ENCODE measurements around the gene NEK4.

Gene NEK4

GRCh38 chr3:52786330-52787215 lies 15.8 kb upstream of the NEK4 start:
- H3K27me3 ChIP-seq (replicated peaks; ENCODE audit: insufficient read depth, low read length) = no peaks in the 10 kb centered on the region
- no peak overlapping the region for H3K27ac ChIP-seq (ENCODE audit: low read length)
- no peak overlapping the region for H3K4me3 ChIP-seq (ENCODE audit: low read length)
- H3K36me3 ChIP-seq (replicated peaks; ENCODE audit: insufficient read depth, low read length) = no peaks in the 10 kb centered on the region
- no peak for DNase-seq
- H3K9me3 ChIP-seq (replicated peaks; ENCODE audit: insufficient read depth, low read length) = no peaks in the 10 kb centered on the region
- no peaks in the 10 kb centered on the region for H3K9me2 ChIP-seq (replicated peaks; ENCODE audit: insufficient read depth, low read length)
- TF ChIP-seq EZH2 (optimal IDR thresholded peaks at IDR 0.05; ENCODE audit: low read depth, low read length) = no peak
- no peak for TF ChIP-seq EZH2phosphoT487 (IDR thresholded peaks at IDR 0.05; ENCODE audit: low read length)
- no peak for TF ChIP-seq CTCF (IDR thresholded peaks at IDR 0.05; ENCODE audit: low read length)
- no peaks in the 10 kb centered on the region for H3K79me2 ChIP-seq (ENCODE audit: low read length)
- H3K4me1 ChIP-seq (ENCODE audit: low read length) = no peaks in the 10 kb centered on the region
- no peaks in the 10 kb centered on the region for H4K20me1 ChIP-seq (ENCODE audit: insufficient read depth, low read length)
- H2AFZ ChIP-seq (ENCODE audit: low read length) = no peak overlapping the region
- no peak overlapping the region for H3K9ac ChIP-seq (ENCODE audit: low read length)
- H3K4me2 ChIP-seq (ENCODE audit: low read depth, low read length) = no peak overlapping the region
- H3F3A ChIP-seq (ENCODE audit: insufficient read depth, low read length) = no peaks in the 10 kb centered on the region

GRCh38 chr3:52784931-52785590 lies 14.3 kb upstream of the NEK4 start:
- H3K27ac ChIP-seq (ENCODE audit: low read length) = no peak overlapping the region
- H3K27me3 ChIP-seq (replicated peaks; ENCODE audit: insufficient read depth, low read length) = no peaks in the 10 kb centered on the region
- TF ChIP-seq CTCF (IDR thresholded peaks at IDR 0.05; ENCODE audit: low read length) = no peak
- no peak for TF ChIP-seq EZH2phosphoT487 (IDR thresholded peaks at IDR 0.05; ENCODE audit: low read length)
- TF ChIP-seq EZH2 (optimal IDR thresholded peaks at IDR 0.05; ENCODE audit: low read depth, low read length) = no peak
- no peaks in the 10 kb centered on the region for H4K20me1 ChIP-seq (ENCODE audit: insufficient read depth, low read length)
- no peaks in the 10 kb centered on the region for H3K9me3 ChIP-seq (replicated peaks; ENCODE audit: insufficient read depth, low read length)
- H3K4me3 ChIP-seq (ENCODE audit: low read length) = no peak overlapping the region
- H3K4me2 ChIP-seq (ENCODE audit: low read depth, low read length) = no peak overlapping the region
- H2AFZ ChIP-seq (ENCODE audit: low read length) = no peak overlapping the region
- H3K36me3 ChIP-seq (replicated peaks; ENCODE audit: insufficient read depth, low read length) = no peaks in the 10 kb centered on the region
- H3K4me1 ChIP-seq (ENCODE audit: low read length) = no peaks in the 10 kb centered on the region
- no peaks in the 10 kb centered on the region for H3K9me2 ChIP-seq (replicated peaks; ENCODE audit: insufficient read depth, low read length)
- no peak overlapping the region for H3K9ac ChIP-seq (ENCODE audit: low read length)
- no peaks in the 10 kb centered on the region for H3F3A ChIP-seq (ENCODE audit: insufficient read depth, low read length)
- no peaks in the 10 kb centered on the region for H3K79me2 ChIP-seq (ENCODE audit: low read length)
- no peak for DNase-seq

GRCh38 chr3:52784021-52784621 lies 13.4 kb upstream of the NEK4 start:
- H3K4me1 ChIP-seq (ENCODE audit: low read length) = no peaks in the 10 kb centered on the region
- H3K79me2 ChIP-seq (ENCODE audit: low read length) = no peaks in the 10 kb centered on the region
- H3K36me3 ChIP-seq (replicated peaks; ENCODE audit: insufficient read depth, low read length) = no peaks in the 10 kb centered on the region
- no peak for TF ChIP-seq EZH2 (optimal IDR thresholded peaks at IDR 0.05; ENCODE audit: low read depth, low read length)
- no peak for TF ChIP-seq CTCF (IDR thresholded peaks at IDR 0.05; ENCODE audit: low read length)
- TF ChIP-seq EZH2phosphoT487 (IDR thresholded peaks at IDR 0.05; ENCODE audit: low read length) = no peak
- DNase-seq = no peak
- H3K4me2 ChIP-seq (ENCODE audit: low read depth, low read length) = no peak overlapping the region
- H3K9me3 ChIP-seq (replicated peaks; ENCODE audit: insufficient read depth, low read length) = no peaks in the 10 kb centered on the region
- no peak overlapping the region for H3K27ac ChIP-seq (ENCODE audit: low read length)
- H3F3A ChIP-seq (ENCODE audit: insufficient read depth, low read length) = no peaks in the 10 kb centered on the region
- H2AFZ ChIP-seq (ENCODE audit: low read length) = no peak overlapping the region
- no peaks in the 10 kb centered on the region for H4K20me1 ChIP-seq (ENCODE audit: insufficient read depth, low read length)
- H3K4me3 ChIP-seq (ENCODE audit: low read length) = no peak overlapping the region
- no peak overlapping the region for H3K9ac ChIP-seq (ENCODE audit: low read length)
- no peaks in the 10 kb centered on the region for H3K27me3 ChIP-seq (replicated peaks; ENCODE audit: insufficient read depth, low read length)
- H3K9me2 ChIP-seq (replicated peaks; ENCODE audit: insufficient read depth, low read length) = no peaks in the 10 kb centered on the region

Measured in MM.1S (cell line).